Measurements from ENCODE around the gene PDCD4. TPM values are rescaled to one million over a fixed set of nuclear protein-coding genes. Genes with fewer than 3 reads are reported as not detected.

Gene PDCD4
- polyA plus RNA-seq, 3 donors = 72.7 to 398 (median 80.2) TPM

DNA sequence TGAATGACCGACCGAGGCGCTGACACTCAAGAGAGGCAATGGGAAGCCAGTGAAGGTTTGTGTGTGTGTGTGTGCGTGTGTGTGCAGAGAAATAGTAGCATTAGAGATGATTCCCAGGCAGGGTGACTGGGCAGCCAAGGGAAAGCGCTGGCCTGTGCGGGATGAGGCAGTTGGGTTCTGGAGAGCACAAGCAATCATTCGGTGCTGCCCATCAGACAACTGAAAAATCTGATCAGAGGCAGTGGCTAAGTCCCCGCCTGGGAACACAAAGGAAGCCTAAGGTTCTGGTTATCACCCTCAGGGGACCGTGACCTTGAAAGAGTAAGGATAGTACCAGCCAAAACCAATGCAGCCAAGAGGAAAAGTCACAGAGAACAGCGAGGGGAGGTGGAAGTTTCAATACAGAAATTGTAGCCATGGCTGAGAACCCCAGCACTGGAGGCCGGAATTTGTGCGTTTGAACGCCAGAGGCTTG is 868 bp upstream of the PDCD4 start:
- WGBS, 3 donors = 34 to 63% (median 52%) methylated on average over 13 of the region's 13 CpGs
- peak overlapping the region; percentile 72 for H3K27ac ChIP-seq (ENCODE audit: low read depth, low read length)

DNA sequence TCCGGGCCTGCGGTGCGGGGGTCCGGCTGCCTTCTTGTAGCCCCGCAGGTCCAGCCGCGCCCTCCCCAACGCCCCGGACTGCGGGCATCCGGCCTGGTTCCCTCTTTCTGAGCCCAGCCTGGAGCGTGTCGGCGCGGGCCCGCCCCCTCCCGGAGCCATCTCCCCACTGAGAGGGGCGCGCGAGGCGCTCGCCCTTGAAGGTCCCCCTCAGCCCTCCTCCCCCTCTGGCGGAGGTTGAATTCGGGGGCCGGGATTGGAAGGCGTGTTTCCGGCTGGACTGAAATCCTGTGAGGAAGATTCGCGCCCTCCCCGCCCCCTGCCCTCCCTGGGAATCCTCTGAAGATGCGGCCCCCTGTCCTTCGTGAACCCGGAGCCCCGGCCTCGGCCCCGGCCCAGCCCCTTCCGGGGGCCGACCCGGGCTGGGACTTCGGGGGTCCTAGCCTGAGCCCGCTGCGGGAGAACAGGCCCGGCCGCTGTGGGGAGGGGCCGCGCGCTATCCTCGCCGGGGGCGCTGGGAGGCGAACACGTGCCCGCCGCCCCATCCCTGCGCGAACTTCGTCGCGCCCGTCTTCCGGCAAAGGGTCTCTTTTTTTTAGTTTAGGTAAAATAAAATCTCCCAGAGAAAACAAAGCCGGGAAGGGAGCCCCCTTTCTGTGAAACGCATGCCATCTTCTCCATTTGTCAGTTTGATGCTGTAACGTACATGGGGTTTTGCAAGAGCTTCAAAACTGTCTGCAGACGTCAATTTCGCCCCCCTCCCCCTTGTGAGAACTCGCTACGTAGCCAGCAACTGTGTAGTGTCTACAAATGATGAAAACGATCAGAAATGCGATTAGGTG is 636 bp downstream of the PDCD4 start:
- WGBS, 3 donors = 0 to 1% (median 1%) methylated on average over 53 to 70 of the region's 70 CpGs
- peak overlapping the region; percentile 80 for H3K27ac ChIP-seq (ENCODE audit: low read depth, low read length)

DNA sequence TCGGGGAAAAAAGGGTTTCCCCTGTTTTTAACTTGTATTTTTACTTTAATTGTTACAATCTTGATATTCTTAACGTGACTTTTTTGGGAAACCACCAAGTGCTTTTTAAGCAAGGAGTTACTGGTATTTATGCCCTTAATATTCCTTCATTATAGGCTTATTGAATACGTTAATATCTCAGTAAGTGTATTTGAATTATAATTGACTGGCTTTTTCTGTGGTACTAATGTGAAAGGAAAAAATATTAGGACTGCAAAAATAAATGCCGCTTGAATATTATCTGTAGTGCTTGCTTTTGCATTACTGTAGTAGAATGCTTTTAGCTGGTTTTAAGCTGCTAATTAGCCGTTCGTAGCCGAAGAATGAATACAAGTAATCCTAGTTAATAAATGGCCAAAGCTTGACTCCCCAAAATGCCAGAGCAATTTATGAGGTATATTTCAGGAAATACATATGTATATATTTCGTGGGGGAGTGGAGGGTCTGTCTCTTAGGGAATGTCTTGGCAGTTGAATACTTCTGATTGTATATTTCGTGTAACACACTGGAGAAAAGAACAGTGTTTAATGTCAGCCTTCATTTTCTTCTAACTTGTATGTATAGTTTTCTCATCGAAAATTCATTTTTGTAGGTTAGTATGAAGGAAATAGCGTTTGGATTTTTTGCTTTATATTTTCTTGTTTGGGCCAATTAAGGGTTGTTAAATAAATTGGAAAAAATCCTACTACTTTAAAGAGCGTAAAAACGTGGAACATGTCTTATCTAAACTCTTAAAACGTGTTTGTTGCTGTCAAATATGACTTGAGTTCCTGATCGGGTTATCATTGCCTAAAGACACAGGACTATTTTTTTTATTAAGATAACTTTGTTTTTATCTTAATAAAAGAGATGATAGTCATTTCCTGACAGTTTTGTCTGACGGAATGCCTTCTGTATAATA is 1.5 kb downstream of the PDCD4 start:
- H3K27ac ChIP-seq (ENCODE audit: low read depth, low read length) = no peak overlapping the region
- WGBS, 3 donors = 0 to 3% (median 2%) methylated on average over 16 of the region's 16 CpGs

DNA sequence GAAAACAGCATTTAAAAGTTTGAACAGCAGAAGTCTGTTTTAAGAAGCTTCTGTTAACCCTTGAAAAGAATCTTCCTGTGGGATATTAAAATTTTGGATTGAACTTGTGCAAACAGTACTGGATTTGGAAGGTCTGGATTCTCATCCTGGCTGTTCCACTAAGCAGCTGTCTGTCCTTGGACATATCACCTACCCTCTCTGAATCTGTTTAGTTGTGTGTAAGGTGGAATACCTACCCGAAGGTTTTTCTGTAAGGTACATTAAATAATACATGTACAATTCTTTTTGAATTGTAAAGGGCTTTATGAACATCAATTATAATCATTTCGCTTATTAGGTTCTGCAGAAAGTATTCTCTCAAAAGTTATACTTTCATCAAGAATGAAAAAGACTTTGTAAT is 2.2 kb downstream of the PDCD4 start:
- no peak overlapping the region for H3K27ac ChIP-seq (ENCODE audit: low read depth, low read length)
- WGBS, 3 donors = 10 to 63% (median 60%) methylated on average over 2 of the region's 2 CpGs

DNA sequence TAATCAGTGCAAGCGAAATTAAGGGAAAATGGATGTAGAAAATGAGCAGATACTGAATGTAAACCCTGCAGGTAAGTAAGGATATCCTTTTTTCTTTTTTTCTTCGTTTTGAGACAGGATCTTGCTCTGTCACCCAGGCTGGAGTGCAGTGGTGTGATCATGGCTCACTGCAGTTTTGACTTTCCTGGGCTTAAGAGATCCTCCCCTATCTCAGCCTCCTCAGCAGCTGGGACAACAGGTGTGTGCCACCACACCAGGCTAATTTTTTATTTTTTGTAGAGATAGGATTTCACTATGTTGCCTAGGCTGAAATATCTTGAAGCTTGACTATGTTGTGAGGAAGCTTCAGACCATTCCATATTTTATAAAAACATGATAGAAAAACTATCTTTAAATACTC is 4.3 kb downstream of the PDCD4 start:
- 39 to 74% (median 70%) methylated on average over 2 of the region's 2 CpGs for WGBS, 3 donors
- no peak overlapping the region for H3K27ac ChIP-seq (ENCODE audit: low read depth, low read length)

DNA sequence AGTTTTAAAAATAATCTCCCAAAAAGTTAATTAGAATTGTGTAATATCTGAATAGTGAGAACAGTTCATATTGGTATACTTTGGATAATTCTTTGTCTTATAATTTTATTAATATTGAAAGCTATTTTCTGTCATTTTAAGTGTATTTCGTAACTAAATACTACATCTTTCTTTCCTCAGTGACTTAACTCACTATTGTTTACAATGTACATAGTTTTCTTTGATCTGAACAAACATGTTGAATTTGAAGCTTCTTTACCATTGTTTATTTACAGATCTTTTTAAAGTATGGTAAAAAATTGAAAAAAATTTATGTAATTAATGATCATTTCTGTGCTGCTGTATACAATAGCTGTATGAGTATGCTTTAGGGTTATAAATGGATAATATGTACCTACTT is 5.1 kb downstream of the PDCD4 start:
- WGBS, 3 donors = 50 to 96% (median 91%) methylated on average over 1 of the region's 1 CpG
- no peak overlapping the region for H3K27ac ChIP-seq (ENCODE audit: low read depth, low read length)

DNA sequence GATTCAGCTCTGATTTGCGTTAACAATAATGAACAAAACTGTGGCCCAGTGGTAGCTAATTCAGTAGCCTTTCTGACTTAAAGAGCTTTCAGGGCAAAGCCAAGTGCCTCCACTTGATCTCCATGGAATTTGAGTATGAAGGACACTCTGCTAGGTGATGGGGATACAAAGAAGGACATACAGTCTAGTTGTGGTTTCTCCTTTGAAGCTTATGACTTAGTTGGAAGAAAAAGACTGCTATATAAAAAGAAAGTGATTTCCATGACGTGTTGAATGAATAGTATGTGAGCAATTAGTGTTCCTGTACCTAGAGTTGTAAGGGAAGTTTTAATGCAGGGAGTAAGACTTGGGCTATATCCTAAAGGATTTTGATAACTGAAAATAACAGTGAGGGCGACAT is 8.3 kb downstream of the PDCD4 start:
- H3K27ac ChIP-seq (ENCODE audit: low read depth, low read length) = no peak overlapping the region
- 40 to 90% (median 86%) methylated on average over 3 of the region's 3 CpGs for WGBS, 3 donors

DNA sequence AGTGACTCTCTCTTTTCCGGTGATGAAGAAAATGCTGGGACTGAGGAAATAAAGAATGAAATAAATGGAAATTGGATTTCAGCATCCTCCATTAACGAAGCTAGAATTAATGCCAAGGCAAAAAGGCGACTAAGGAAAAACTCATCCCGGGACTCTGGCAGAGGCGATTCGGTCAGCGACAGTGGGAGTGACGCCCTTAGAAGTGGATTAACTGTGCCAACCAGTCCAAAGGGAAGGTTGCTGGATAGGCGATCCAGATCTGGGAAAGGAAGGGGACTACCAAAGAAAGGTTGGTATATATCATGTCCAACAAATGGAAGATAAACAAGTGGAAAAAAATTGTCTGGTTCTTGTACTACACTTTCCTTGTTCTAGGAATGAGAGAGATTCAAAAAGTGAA is 9.5 kb downstream of the PDCD4 start:
- 40 to 78% (median 76%) methylated on average over 9 of the region's 9 CpGs for WGBS, 3 donors
- no peak overlapping the region for H3K27ac ChIP-seq (ENCODE audit: low read depth, low read length)

DNA sequence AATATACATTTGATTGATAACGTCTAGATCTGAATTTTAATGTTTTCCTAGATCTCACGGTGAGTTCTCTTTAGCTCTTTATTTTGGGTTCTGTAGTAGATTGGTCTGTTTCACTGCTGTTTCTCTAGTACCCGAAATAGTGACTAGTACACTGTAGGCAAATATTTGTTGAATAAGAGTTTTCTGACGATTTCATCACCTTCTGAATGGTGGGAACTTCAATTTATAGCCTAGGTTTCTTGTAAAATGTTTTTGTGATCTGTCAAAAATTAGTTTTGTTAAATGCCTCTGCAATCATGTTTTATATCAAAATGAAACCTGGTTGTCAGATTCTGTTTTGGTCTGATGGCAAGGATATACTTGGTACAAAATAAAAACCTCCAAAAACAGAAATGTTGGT is 10.2 kb downstream of the PDCD4 start:
- no peak overlapping the region for H3K27ac ChIP-seq (ENCODE audit: low read depth, low read length)
- 34 to 80% (median 72%) methylated on average over 4 of the region's 4 CpGs for WGBS, 3 donors

DNA sequence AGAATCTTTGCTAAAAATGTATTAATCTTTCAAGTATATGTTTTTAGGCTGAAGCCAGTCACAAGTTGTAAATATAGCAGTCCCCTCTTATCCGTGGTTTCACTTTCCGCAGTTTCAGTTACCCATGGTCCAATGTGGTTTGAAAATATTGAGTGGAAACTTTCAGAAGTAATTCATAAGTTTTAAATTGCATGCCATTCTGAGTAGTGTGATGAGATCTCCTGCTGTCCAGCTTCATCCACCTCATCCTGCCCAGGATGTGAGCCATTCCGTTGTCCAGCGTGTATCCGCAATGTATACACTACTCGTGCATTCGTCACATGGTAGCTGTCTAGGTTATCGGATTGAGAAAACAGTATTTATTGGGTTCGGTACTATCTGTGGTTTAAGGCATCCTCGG is 12.2 kb downstream of the PDCD4 start:
- no peak overlapping the region for H3K27ac ChIP-seq (ENCODE audit: low read depth, low read length)
- 35 to 83% (median 79%) methylated on average over 10 of the region's 10 CpGs for WGBS, 3 donors

DNA sequence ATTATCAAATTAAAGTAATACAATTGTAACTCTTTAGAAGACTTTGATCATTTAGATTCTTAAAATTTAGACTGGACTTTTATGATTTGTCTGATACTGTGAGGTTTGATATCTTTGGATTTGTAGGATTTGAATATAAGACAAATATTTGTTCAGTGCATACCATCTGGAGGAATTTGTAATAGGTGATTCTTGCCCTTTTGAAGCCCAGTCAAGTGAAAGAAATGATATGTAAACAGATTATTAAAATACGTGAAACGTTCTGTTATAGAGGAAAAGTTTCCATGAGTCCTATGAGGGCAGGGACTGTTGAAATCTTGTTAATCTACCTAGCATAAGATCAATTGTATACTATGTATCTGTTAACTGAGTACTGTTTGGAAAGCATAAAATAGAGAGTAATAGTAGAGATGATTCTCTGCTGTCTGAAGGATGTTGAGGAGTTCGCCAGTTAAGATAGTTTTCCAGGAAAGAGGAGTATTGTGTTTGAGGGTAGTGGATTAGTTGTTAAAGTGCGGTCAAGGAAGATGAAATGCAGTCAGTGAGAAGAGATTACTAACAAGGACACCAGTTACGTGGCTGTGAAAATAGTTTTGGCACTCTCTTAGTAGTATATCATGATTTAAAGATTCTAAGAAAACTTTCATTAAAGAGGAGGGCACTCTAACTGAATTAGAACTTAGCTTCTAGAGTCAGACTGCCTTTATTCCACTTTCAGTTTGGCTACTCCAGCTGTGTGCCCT is 14.4 kb downstream of the PDCD4 start:
- H3K27ac ChIP-seq (ENCODE audit: low read depth, low read length) = no peak overlapping the region

DNA sequence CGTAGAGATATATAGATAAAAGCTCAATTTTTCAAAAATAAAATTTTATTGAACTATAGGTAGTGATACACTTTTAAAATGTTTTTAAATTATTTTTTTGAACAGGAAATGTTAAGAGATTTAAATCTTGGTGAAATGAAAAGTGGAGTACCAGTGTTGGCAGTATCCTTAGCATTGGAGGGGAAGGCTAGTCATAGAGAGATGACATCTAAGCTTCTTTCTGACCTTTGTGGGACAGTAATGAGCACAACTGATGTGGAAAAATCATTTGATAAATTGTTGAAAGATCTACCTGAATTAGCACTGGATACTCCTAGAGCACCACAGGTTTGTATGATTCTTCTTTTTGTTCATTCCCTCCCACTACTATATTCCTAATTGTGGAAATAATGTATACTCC is 15.8 kb downstream of the PDCD4 start:
- H3K27ac ChIP-seq (ENCODE audit: low read depth, low read length) = no peak overlapping the region
- 50 to 93% (median 92%) methylated on average over 1 of the region's 1 CpG for WGBS, 3 donors

More for the DNA sequence above, 14.4 kb downstream of the PDCD4 start:
- WGBS, 3 donors = 25 to 63% (median 61%) methylated on average over 5 of the region's 5 CpGs

DNA sequence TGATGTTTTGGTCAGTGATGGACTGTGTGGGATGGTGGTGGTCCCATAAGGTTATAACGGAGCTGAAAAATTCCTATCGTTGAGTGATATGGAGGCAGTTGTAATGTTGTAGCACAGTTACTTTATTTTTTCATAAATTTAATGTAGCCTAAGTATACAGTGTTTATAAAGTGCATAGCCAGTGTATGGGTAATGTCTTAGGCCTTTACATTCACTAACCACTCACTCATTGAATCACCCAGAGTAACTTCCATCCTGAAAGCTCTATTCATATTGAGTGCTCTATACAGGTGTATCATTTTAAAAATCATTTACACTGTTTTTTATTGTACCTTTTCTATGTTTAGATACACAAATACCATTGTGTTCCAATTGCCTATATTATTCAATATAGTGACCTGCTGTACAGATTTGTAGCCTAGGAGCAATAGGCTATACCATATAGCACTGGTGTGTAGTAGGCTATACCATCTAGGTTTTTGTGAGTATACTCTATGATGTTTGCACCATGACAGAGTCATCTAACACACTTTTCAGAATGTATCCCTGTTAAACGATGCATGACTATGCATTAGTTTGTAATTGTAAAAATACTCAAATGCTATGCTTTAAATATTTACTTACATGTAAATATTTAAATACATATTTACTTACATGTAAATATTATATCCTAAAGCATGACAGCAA is 21.0 kb downstream of the PDCD4 start:
- no peak overlapping the region for H3K27ac ChIP-seq (ENCODE audit: low read depth, low read length)

DNA sequence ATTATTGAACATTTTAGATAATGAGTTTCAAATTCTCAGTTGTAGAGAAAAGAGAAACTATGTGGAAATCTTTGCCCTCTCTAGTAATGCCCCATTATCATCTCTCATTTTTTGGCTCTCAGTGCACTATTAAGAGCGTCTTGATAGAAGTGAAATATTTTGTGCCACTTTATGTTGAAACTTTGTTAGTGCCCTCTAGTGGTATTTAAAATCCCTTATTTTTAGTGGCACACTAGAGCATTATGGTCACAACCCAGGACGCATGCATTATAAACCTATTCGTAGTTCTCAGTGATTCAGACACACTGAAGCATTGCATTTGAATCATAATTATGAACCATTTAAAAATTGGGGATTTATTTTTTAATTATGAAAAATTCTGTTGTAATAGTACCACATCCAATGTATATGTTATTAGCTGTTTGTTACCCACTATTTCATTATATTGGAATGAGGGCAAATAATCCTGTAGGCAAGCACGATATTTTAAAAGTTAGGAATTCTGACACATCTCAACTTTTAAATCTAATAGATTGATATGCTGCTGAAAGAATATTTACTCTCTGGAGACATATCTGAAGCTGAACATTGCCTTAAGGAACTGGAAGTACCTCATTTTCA is 21.9 kb downstream of the PDCD4 start:
- 16 to 31% (median 29%) methylated on average over 4 of the region's 4 CpGs for WGBS, 3 donors
- H3K27ac ChIP-seq (ENCODE audit: low read depth, low read length) = no peak overlapping the region

More for the DNA sequence above, 21.0 kb downstream of the PDCD4 start:
- WGBS, 3 donors = 55 to 89% (median 85%) methylated on average over 3 of the region's 3 CpGs

DNA sequence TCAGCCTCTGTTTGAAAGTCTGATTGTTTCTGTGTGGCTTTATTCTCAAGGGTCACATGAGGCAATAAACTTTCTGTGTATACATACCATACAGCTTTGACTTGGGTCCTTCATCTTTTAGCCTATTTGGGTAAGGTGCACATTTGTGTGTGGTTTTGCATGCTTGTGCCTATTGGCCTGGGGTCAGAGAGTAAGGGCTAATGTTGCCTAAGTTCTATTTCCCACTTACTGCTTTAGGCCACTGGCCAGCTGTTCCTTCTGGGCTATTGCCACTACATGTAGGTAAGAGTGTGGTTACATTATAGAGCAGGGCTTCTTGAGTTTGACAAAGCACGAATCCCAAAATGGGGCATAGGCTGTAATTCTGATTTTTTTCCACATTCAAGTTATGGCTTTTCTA is 25.5 kb downstream of the PDCD4 start:
- H3K27ac ChIP-seq (ENCODE audit: low read depth, low read length) = no peak overlapping the region
- WGBS, 3 donors = 36 to 85% (median 81%) methylated on average over 1 of the region's 1 CpG

DNA sequence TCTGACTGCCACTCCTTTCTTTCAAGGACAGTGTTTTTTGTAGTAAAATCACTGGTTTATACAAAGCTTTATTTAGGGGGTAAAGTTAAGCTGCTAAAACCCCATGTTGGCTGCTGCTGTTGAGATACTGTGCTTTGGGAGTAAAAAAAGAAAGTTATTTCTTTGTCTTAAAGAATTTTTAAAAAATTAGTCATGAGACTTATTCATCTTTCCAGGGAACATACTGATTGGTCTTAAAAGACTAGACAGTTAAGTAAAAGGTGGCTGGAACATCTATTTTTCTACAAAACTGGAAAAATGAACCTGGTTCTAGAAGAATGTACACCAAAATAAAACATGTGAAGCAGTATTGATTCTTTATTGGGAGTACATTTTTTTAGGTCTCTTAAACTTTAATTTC is 26.7 kb downstream of the PDCD4 start:
- no peak overlapping the region for H3K27ac ChIP-seq (ENCODE audit: low read depth, low read length)

DNA sequence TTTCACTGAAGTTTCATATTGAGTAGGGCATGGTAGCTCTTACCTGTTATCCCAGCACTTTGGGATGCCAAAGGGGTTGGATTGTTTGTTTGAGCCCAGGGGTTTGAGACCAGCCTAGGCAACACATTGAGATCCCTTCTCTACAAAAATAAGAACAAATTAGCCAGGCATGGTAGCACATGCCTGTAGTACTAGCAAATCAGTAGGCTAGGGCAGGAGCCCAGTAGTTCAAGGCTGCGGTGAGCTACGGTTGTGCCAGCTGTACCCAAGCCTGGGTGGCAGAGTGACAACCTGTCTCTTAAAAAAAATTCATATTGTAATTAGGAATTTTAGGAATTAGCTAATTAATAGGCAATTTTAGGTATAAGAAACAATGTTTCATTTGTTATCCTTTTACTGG is 29.3 kb downstream of the PDCD4 start:
- H3K27ac ChIP-seq (ENCODE audit: low read depth, low read length) = no peak overlapping the region
- WGBS, 3 donors = 43 to 100% (median 97%) methylated on average over 2 of the region's 2 CpGs
